SH-SY5Y (cell line): ENCODE measurements around the gene TRPM5.

Source experiments
- GATA2 ChIP-seq: IDR thresholded peaks from 2 replicates; pipeline ENCODE4 v1.6.1; 2011; ENCODE audit warnings: mild to moderate bottlenecking, low read depth, low read length
- GATA3 ChIP-seq: IDR thresholded peaks from 2 replicates; pipeline ENCODE4 v1.6.1; 2011; ENCODE audit warnings: low read depth, mild to moderate bottlenecking, low read length, moderate library complexity

GRCh38 chr11:2466069-2466801 is 21.9 kb upstream of the TRPM5 start:
- TF ChIP-seq GATA2: 0 out of 2 replicates have a peak, but pooled peaks have one; percentile 9
- no peak for TF ChIP-seq GATA3
